Fibroblast of skin of scalp (primary cell): Measurements from ENCODE around the gene MTX1.
"Not testable (repeated sequence)": the region's sequence is repeated elsewhere in the genome, so short reads cannot be mapped to it uniquely, and the experiment has no call there.

Source experiments
- DNase-seq: peaks from one replicate; pipeline ENCODE4 v3.0.0-alpha.2; 2013

The MTX1 gene

DNA sequence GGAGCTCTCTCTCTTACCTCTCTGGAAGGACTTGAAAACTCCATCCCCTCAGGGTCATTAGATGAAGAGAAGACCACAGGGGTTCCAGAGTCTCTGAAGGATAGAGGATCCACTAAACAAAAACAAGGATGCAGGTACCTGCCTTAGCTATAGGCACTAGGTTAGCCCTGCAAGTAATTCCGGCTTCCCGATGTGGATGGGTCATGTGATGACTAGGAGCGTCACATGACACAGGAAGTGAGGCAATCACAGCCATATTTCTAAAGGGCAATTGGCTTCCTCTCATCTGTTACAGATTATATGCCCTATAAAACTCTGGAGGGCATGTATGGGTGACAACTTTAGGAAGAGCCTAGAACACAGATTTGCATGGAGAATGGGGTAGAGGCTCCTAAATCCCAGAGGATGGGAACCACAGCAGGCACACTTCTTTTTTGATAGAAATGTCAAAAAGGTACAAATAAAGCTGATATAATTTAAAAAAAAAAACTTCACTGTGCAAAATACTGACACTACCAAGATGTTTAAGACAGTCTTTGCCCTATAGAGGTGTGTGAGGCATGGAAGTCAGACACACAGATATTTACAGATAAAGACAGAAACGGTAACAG is 32.7 kb downstream of the MTX1 start:
- peak; percentile 88 for DNase-seq

GRCh38 chr1:155241841-155242264 is 33.4 kb downstream of the MTX1 start:
- DNase-seq = no peak

- DNase-seq = no peak
Measured at GRCh38 chr1:155242805-155243358, 34.4 kb downstream of the MTX1 start.

DNA sequence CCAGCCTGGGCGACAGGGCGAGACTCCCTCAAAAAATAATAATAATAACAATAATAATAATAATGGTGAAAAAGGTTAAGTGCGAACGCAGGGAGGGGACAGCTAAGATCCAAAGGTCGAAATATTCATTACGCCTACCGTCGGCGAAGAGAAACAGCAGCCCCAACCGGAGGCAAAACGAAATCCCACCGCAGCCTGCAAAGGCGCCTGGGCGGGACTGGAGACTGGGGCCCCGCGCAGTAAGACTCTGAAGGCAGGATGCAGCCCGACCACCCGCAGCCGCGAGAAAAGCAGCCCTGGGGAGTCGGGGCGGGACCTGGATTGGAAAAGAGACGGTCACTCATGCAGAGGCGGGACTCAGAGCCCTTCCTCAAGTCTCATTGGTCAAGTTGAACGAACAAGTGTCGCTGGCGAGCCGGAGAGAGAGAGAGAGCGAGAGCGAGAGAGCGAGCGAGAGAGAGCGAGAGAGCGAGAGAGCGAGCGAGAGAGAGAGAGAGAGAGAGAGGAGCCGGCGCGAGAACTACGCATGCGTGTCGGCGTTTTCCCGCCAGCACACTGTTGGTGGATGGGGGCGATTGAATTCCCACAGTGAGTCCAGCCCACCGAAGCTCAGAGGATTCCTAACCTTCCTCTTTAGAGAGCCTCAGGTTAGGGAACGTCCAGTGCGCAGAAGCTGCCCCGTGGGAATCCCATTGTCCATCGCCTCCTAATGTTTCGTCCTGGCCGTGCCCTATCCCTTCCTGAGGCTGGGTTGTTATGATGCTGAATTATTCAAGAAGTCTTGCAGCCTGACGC is 36.1 kb downstream of the MTX1 start:
- DNase-seq = peak; percentile 100

GRCh38 chr1:155245163-155245524 is 36.6 kb downstream of the MTX1 start:
- DNase-seq = no peak

DNA sequence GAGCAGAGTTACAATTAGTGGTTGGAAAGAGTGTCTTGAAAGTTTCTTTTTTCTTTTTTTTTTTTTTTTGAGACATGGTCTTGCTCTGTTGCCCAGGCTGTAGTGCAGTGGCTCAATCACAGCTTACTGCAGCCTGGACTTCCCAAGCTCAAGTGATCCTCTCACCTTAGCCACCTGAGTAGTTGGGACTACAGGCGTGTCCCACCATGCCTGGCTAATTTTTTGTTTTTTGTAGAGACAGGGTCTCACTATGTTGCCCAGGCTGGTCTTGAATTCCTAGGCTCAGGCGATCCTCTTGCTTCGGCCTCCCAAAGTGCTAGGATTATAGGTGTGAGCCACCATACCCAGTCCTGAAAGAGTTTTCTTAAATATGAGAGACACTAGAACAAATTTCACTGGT is 38.3 kb downstream of the MTX1 start:
- not testable (repeated sequence) for DNase-seq

DNA sequence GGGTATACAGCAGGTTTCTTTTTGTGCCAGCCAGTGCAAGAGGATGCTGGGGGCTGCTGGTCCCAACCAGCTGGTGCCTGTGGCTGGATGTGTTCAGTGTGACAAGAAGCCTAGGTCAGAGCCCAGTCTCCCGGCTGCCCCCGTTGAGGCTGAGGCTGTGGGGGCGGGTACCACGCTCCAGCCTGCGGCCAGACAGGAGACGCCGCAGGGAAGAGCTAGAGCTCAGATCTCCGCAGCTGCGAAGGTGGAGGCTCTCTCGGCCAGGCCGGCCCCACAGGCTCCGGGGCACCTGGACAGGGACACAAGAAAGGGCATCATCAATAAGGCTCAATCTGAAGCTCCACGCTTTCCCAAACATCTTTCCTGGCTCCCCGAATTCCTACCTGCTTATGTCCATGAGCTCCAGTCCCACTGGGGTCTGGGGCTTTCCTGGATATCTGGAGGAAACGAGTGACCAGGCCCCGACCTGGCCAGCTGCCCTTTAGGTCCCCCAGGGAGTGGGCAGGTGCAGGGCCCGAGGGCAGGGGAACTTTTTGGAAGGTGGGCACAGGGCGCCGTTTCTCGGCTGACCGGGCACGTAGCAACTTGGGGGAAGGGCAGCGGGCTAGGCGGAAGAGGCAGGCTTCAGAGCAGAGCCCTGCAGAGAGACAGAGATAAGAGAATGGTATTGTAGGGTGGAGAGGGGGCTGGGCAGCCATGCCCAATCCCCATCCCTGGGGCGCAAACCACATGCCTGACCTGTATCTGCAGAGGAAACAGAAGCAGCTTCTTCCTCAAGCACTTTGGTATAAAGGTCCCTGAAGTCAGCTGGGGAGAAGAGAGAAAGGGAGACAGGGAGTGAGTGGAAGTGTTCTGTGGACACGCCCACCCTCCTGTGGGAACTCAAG is 39.4 kb downstream of the MTX1 start:
- DNase-seq = no peak

GRCh38 chr1:155250246-155250632 is 41.7 kb downstream of the MTX1 start:
- no peak for DNase-seq

GRCh38 chr1:155250633-155251449 is 42.3 kb downstream of the MTX1 start:
- peak; percentile 92 for DNase-seq

GRCh38 chr1:155251566-155251965 is 43.1 kb downstream of the MTX1 start:
- DNase-seq = no peak

DNA sequence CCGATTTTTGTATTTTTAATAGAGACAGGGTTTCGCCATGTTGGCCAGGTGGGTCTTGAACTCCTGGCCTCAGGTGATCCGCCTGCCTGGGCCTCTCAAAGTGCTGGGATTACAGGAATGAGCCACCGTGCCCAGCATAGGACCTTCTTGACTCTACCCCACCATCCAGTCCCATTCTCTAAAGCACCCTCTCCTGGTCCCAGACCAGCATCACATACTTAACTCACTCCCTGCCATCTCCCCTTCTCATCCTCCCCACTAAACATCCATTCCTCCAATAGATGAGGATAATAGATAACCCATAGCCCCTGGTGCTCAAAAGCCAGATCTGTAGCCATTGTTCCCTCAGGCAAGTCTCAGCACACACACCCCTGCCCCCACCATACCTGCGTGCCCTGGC is 44.7 kb downstream of the MTX1 start:
- DNase-seq = no peak

DNA sequence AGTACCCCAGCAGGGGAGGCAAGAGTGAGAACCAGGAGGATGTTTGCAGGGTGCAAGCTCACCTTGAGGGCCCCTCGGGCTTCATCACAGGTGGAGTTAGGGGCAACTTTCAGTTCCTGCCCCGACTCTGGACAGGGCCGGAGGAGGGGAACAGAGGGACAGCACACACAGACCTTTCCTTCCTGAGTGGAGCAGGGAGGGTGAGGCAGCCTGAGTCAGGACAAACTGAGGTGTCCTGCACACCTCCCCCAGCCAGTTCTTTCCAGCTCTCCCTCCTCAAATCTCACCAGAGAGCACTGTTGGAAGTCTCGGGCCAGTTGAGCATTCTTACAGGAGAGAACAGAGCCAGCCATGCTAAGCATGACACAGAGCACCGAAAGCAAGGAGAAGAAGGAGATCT is 45.3 kb downstream of the MTX1 start:
- DNase-seq = no peak

- no peak for DNase-seq
Measured at GRCh38 chr1:155254228-155254713, 45.8 kb downstream of the MTX1 start.

- no peak for DNase-seq
Measured at GRCh38 chr1:155254714-155255242, 46.3 kb downstream of the MTX1 start.

DNA sequence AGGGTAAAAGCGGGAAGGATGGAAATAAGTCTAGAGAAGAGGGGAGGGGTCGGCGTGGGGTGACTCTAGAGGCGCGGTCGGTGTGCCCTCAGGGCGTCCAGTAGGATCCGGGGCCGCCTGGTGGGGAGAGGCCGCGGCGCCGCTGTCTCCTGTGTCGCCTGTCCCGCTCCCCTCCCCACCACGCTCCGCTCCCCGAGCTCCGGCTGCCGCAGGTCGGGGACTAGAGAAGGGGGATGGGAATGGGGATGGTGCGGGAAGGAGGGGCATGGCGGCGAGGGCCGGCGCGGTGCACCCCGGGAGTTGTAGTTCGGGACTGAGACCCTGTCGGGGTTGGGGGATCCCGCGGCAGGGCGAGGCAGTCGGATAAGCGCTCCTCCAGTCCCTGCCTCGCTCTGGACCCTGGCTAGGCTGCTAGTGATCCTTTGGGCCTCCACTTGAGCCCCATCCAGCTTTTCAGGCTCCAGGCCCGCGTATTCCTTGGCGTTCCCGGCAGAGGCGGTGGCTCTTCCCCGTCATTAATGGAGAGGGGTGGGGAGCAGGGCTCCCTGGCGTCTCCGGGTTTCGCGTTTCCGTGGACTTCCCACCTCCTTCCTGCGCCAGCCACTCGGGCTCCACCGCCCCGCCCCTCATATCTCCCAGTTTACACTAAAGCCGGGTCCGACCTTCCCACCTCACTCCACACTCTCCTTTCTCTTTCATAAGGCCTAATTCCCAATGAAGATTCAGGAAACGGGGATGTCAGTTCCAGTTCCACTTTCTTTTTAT is 46.9 kb downstream of the MTX1 start, which contains the start of gene ENTREP3:
Gene ENTREP3 (minus strand): TSS at position 241 of the 765 bp plus-strand sequence. CDS start 606 bp downstream, outside the sequence.
- DNase-seq = peak; percentile 82

GRCh38 chr1:155256058-155256852 is 47.8 kb downstream of the MTX1 start:
- DNase-seq = no peak

- no peak for DNase-seq
Measured at GRCh38 chr1:155260276-155260675, 51.8 kb downstream of the MTX1 start.

- no peak for DNase-seq
Measured at GRCh38 chr1:155261493-155261851, 53.0 kb downstream of the MTX1 start.

DNA sequence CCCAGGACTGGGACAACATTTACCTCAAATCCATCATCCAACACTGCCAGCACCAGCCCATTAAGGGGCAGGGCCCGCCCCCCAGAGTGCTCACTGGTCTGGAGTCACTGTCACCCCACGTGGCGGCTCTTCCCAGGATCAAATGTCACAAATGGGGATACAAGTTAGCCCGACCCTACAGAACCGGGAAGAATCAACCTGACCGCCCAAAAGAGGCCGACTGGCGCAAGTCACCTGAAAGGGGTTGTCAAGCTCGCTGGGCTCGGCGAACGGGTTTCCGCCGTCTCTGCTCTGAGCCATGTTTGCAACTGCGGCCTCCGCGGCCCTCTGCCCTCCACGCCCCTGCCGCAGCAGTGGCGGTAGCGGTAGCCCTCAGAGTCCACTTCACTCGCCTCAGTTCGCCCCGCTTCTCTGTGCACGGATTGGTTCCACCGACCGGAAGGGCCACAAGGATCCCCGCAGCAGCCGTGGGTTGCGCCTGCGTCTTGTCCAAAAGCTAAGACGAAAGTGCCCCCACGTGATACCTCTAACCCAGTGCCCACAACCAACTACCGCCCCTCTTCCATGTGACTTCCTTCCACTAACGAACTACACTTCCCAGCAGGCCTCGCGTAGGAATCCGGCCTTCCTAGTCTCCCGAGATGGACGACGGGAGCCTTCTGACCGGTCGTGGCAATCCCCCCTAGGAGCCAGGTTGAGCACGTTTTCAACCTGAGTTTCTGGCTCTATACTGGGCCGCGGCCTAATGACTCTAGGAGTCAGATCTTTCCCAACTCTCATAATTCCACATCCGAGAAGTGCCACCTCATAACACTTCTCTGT is 53.6 kb downstream of the MTX1 start, which contains the start of gene SCAMP3:
Gene SCAMP3 (minus strand): TSS at position 509 of the 822 bp plus-strand sequence. CDS start 209 bp downstream, at position 300.
- DNase-seq = peak; percentile 98
